Upper lobe of left lung (tissue), 4 donors: ENCODE data around the gene MED13.
"Not testable (repeated sequence)": the region's sequence is repeated elsewhere in the genome, so short reads cannot be mapped to it uniquely, and the experiment has no call there.

Experiments
- CTCF ChIP-seq, 6 experiments: fragments of 450-650 bp in 4 of 6; fragments of 200-600 bp in 2 of 6; sonication (generic) in 2 of 6; IDR thresholded peaks; one replicate each; pipeline ENCODE4 v1.5.1; 2016 to 2019; ENCODE audit warnings: antibody characterized with exemption in 6 of 6
- POLR2AphosphoS5 ChIP-seq, 2 donors: sonication (generic); formaldehyde crosslinking; IDR thresholded peaks; one replicate each; pipeline ENCODE4 v1.5.1; 2017; ENCODE audit warnings: antibody characterized with exemption in 2 of 2

GRCh38 chr17:61998534-61998933, 66.5 kb downstream of the MED13 start:
- TF ChIP-seq CTCF, POLR2AphosphoS5 (IDR thresholded peaks at IDR 0.05): not testable (repeated sequence)
